Caco-2 (cell line): ENCODE measurements around the gene TNFRSF4. TPM values are rescaled to one million over a fixed set of nuclear protein-coding genes. Genes with fewer than 3 reads are reported as not detected.

Experiments used
- BruUV-seq: library from RNA; stranded (reverse); fragments of 400-500 nt; replicated peaks from 2 replicates; lab custom pipeline; 2021; lab: Mats Ljungman, UMichigan
- CTCF ChIA-PET: fragments of 300-600 bp; sonication (Branson Sonifier 250); formaldehyde crosslinking; loops from one replicate; lab custom pipeline; 2022; ENCODE audit warnings: antibody characterized with exemption; lab: Charles Lee
- POLR2A ChIA-PET: fragments of 300-600 bp; sonication (Branson Sonifier 250); formaldehyde crosslinking; loops from one replicate; lab custom pipeline; 2022; ENCODE audit warnings: antibody characterized with exemption; lab: Charles Lee
- DNase-seq, 2 experiments: peaks; one replicate each; pipeline versions ENCODE4 v3.0.0 to v3.0.0-alpha.2; 2020 to 2022
- H3K27me3 ChIP-seq: replicated peaks from 2 replicates; pipeline ENCODE4 v1.6.0; 2011; ENCODE audit warnings: low read length; ENCODE audit not compliant: control insufficient read depth, insufficient read depth
- H3K36me3 ChIP-seq: 2 replicates; pipeline ENCODE4 v1.5.1; 2011; ENCODE audit warnings: low read length; ENCODE audit not compliant: control insufficient read depth, insufficient read depth
- H3K4me1 ChIP-seq: fragments of 250-450 bp; sonication (Bioruptor Pico); 2 replicates; pipeline ENCODE4 v1.5.1; 2020; ENCODE audit warnings: mild to moderate bottlenecking
- H3K4me3 ChIP-seq: 2 replicates; pipeline ENCODE4 v1.5.1; 2011; ENCODE audit warnings: low read depth, mild to moderate bottlenecking, control low read depth, low read length
- H3K9me3 ChIP-seq: fragments of 250-450 bp; sonication (Bioruptor Pico); 2 replicates; pipeline ENCODE4 v1.5.1; 2020; ENCODE audit warnings: mild to moderate bottlenecking, moderate library complexity
- H3K27ac Mint-ChIP-seq: one replicate; pipeline ENCODE4 v1.8.0; 2022; ENCODE audit warnings: mixed read lengths; ENCODE audit not compliant: unreplicated experiment
- H3K27me3 Mint-ChIP-seq: one replicate; pipeline ENCODE4 v1.8.0; 2022; ENCODE audit warnings: mixed read lengths; ENCODE audit not compliant: insufficient read depth, unreplicated experiment
- H3K36me3 Mint-ChIP-seq: one replicate; pipeline ENCODE4 v1.8.0; 2022; ENCODE audit warnings: mild to moderate bottlenecking, mixed read lengths; ENCODE audit not compliant: insufficient read depth, unreplicated experiment
- H3K4me1 Mint-ChIP-seq: one replicate; pipeline ENCODE4 v1.8.0; 2022; ENCODE audit warnings: low read depth, mixed read lengths; ENCODE audit not compliant: unreplicated experiment
- H3K4me3 Mint-ChIP-seq: one replicate; pipeline ENCODE4 v1.8.0; 2022; ENCODE audit warnings: mild to moderate bottlenecking, moderate library complexity, mixed read lengths; ENCODE audit not compliant: unreplicated experiment
- H3K9me3 Mint-ChIP-seq: one replicate; pipeline ENCODE4 v1.8.0; 2022; ENCODE audit warnings: mixed read lengths; ENCODE audit not compliant: unreplicated experiment
- CTCF ChIP-seq, 2 experiments: fragments of 200-600 bp in 1 of 2; IDR thresholded peaks; 1 replicate in 1 of 2; 2 replicates in 1 of 2; pipeline versions ENCODE4 v1.5.1 to v1.8.0; 2011 to 2022; ENCODE audit warnings: antibody characterized with exemption in 1 of 2, control low read depth in 1 of 2, inconsistent platforms in 1 of 2, low read depth in 1 of 2, low read length in 1 of 2, mild to moderate bottlenecking in 1 of 2, moderate library complexity in 1 of 2; ENCODE audit not compliant: insufficient read depth in 1 of 2, severe bottlenecking in 1 of 2, unreplicated experiment in 1 of 2
- intact Hi-C: fragments of 100-400 bp; cut with micrococcal nuclease; formaldehyde crosslinking; loops from one replicate; pipeline ENCODE4 v1.10.0; 2022; ENCODE audit not compliant: unreplicated experiment
- total RNA-seq: library from RNA; stranded (reverse); gene quantifications from 2 replicates; pipeline ENCODE4 v1.2.3, GENCODE V29; 2022

Gene TNFRSF4
- total RNA-seq, 1 experiment from 2014 or later = not detected

GRCh38 chr1:1181129-1181937 is 32.6 kb downstream of the TNFRSF4 start:
- no peaks in the 10 kb centered on the region for H3K27me3 Mint-ChIP-seq
- H3K4me1 ChIP-seq = peaks cover 5% of the 10 kb centered on the region
- no peak overlapping the region for H3K4me3 Mint-ChIP-seq
- H3K9me3 ChIP-seq = no peaks in the 10 kb centered on the region
- no peak overlapping the region for H3K4me3 ChIP-seq
- POLR2A ChIA-PET = no interaction called here
- H3K27ac Mint-ChIP-seq = no peak overlapping the region
- H3K36me3 ChIP-seq = no peaks in the 10 kb centered on the region
- peaks cover 7% of the 10 kb centered on the region for H3K4me1 Mint-ChIP-seq
- DNase-seq = peak in 1 of 2 experiments; percentile 24
- no peaks in the 10 kb centered on the region for H3K27me3 ChIP-seq
- TF ChIP-seq CTCF (IDR thresholded peaks at IDR 0.05; ENCODE audit: insufficient read depth in 1 of 2, low read depth in 1 of 2, low read length in 1 of 2, severe bottlenecking in 1 of 2, unreplicated experiment in 1 of 2) = no peak
- CTCF ChIA-PET = no interaction called here
- intact Hi-C loops = no loop called here
- H3K36me3 Mint-ChIP-seq = no peaks in the 10 kb centered on the region
- no TSS peak for BruUV-seq
- no peaks in the 10 kb centered on the region for H3K9me3 Mint-ChIP-seq

- Mint-ChIP-seq H3K4me3 (no peak overlapping the region), H3K9me3 (no peaks in the 10 kb centered on the region), H3K4me1 (peaks cover 7% of the 10 kb centered on the region), H3K36me3 (no peaks in the 10 kb centered on the region), H3K27me3 (no peaks in the 10 kb centered on the region), H3K27ac (no peak overlapping the region)
- ChIA-PET CTCF (interaction anchor here (0.6 kb wide), 1 partner anchor 196 kb away, joined by 6 read pairs; no protein-coding TSS in a partner anchor), POLR2A (no interaction called here)
- peaks cover 6% of the 10 kb centered on the region for H3K4me1 ChIP-seq
- no TSS peak for BruUV-seq
- H3K36me3 ChIP-seq = no peaks in the 10 kb centered on the region
- intact Hi-C loops = no loop called here
- peak in 1 of 2 experiments; percentile 23 for DNase-seq
- no peaks in the 10 kb centered on the region for H3K27me3 ChIP-seq
- no peak for TF ChIP-seq CTCF (IDR thresholded peaks at IDR 0.05; ENCODE audit: insufficient read depth in 1 of 2, low read depth in 1 of 2, low read length in 1 of 2, severe bottlenecking in 1 of 2, unreplicated experiment in 1 of 2)
- no peaks in the 10 kb centered on the region for H3K9me3 ChIP-seq
- H3K4me3 ChIP-seq = no peak overlapping the region
Observed at GRCh38 chr1:1179983-1180861, 33.7 kb downstream of the TNFRSF4 start.

- BruUV-seq = no TSS peak
- peaks cover 7% of the 10 kb centered on the region for H3K4me1 Mint-ChIP-seq
- Histone ChIP-seq H3K4me1 (peaks cover 6% of the 10 kb centered on the region), H3K9me3 (no peaks in the 10 kb centered on the region), H3K4me3 (no peak overlapping the region), H3K27me3 (no peaks in the 10 kb centered on the region), H3K36me3 (no peaks in the 10 kb centered on the region)
- no peak for TF ChIP-seq CTCF (IDR thresholded peaks at IDR 0.05; ENCODE audit: insufficient read depth in 1 of 2, low read depth in 1 of 2, low read length in 1 of 2, severe bottlenecking in 1 of 2, unreplicated experiment in 1 of 2)
- no peaks in the 10 kb centered on the region for H3K27me3 Mint-ChIP-seq
- H3K36me3 Mint-ChIP-seq = no peaks in the 10 kb centered on the region
- H3K4me3 Mint-ChIP-seq = no peak overlapping the region
- POLR2A ChIA-PET = no interaction called here
- peak in 1 of 2 experiments; percentile 23 for DNase-seq
- intact Hi-C loops = no loop called here
- CTCF ChIA-PET = interaction anchor here (0.6 kb wide), 1 partner anchor 196 kb away, joined by 6 read pairs; no protein-coding TSS in a partner anchor
- no peaks in the 10 kb centered on the region for H3K9me3 Mint-ChIP-seq
- no peak overlapping the region for H3K27ac Mint-ChIP-seq
Observed at GRCh38 chr1:1179346-1179982, 34.5 kb downstream of the TNFRSF4 start.
